ENCODE results near the gene CCNL1.

Gene CCNL1

DNA sequence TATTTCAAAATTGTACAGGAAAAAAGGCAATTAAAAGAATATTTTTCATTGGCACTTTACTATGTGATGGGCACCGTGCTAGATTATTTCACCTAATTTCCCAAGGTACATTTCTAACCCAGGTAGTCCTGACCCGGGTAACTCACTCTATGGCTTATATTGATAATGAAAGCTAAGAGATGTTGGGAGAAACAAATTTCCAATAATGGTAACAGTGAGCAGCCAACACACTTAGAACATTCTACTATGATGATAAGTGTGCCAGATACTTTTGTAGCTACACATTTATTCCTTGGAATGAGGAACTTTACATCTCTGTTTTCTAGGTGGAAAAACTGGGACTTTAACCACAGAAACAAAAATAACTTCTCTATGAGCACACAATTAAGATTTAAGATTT, 7.5 kb downstream of the CCNL1 start:
- in situ Hi-C loops (cut with MboI; ENCODE audit: low pct_unique_long_range_greater_than_20kb, low sequenced_read_pairs, unreplicated experiment), result no loop called here
- no peak for DNase-seq (ENCODE audit: low spot score)
- TF ChIP-seq, protein P1, sequence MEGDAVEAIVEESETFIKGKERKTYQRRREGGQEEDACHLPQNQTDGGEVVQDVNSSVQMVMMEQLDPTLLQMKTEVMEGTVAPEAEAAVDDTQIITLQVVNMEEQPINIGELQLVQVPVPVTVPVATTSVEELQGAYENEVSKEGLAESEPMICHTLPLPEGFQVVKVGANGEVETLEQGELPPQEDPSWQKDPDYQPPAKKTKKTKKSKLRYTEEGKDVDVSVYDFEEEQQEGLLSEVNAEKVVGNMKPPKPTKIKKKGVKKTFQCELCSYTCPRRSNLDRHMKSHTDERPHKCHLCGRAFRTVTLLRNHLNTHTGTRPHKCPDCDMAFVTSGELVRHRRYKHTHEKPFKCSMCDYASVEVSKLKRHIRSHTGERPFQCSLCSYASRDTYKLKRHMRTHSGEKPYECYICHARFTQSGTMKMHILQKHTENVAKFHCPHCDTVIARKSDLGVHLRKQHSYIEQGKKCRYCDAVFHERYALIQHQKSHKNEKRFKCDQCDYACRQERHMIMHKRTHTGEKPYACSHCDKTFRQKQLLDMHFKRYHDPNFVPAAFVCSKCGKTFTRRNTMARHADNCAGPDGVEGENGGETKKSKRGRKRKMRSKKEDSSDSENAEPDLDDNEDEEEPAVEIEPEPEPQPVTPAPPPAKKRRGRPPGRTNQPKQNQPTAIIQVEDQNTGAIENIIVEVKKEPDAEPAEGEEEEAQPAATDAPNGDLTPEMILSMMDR (IDR thresholded peaks at IDR 0.05; ENCODE audit: extremely low read depth, insufficient read depth, missing control alignments), result no peak

DNA sequence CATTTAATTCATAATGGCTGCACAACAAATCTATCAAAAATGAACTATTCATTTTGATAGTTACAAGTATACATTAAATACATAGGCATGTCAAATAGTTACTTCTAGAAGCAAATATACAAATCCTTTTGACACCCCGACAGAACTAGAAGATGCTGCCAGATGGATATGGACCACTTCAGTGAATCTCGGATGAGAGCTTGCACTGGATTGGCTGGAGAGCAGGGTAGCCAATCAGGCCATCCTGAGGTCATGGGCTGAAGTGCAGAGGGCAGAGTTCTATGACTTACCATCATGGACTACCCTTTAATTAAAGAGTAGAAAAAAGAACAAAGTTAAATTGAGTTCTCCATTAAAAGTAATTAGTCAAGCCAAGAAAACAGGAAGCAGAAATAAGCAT, 8.3 kb downstream of the CCNL1 start:
- in situ Hi-C loops (cut with MboI; ENCODE audit: low pct_unique_long_range_greater_than_20kb, low sequenced_read_pairs, unreplicated experiment), result no loop called here
- TF ChIP-seq, protein P1 (IDR thresholded peaks at IDR 0.05; ENCODE audit: extremely low read depth, insufficient read depth, missing control alignments), result no peak
- DNase-seq (ENCODE audit: low spot score), result no peak

DNA sequence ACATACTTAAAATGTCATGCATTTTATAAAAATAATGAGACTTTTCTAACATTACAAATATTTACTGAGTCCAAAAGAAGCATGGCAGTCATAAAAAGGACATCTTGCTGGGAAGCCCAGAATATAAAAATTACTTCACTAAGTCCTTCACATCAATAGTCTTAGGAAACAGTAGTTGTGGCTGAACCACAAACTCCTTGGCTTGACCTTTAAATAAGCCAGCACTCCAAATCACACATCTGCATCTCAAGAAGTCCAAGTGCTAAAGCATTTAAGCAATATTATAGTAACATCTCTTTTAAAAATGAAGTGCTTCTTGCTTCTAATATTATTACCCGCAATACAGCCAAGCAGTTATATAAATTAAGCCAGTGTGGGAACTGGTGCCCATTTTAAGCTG, 8.8 kb downstream of the CCNL1 start:
- TF ChIP-seq, protein P1 (IDR thresholded peaks at IDR 0.05; ENCODE audit: extremely low read depth, insufficient read depth, missing control alignments), result no peak
- in situ Hi-C loops (cut with MboI; ENCODE audit: low pct_unique_long_range_greater_than_20kb, low sequenced_read_pairs, unreplicated experiment), result no loop called here
- no peak for DNase-seq (ENCODE audit: low spot score)

DNA sequence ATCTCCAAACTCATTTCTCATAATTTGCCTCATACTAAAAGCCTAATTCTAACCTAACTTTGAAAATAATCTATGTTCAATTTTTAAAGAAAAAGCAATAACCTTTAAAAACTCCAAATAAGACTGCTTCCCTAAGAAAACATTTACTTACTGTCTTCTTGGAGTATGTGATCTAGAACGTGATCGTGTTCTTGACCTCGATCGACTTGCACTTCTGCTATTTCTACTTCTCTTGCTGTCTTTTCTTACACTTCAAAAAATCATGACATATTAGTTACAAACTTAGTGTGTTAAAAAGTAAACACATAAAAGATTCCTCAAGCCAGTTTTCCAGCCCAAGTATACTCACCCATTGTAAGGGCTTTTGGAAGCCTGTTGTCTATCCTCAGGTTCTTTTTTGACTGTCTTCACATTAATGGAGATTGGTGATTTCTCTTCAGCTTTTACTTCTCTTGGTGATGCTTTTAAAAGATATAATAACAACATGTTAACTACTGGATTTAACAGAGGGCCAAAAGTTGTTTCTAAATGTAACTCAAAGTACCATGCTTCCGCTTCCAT, 10.7 kb downstream of the CCNL1 start:
- DNase-seq (ENCODE audit: low spot score), result no peak
- TF ChIP-seq, protein P1 (IDR thresholded peaks at IDR 0.05; ENCODE audit: extremely low read depth, insufficient read depth, missing control alignments), result no peak
- in situ Hi-C loops (cut with MboI; ENCODE audit: low pct_unique_long_range_greater_than_20kb, low sequenced_read_pairs, unreplicated experiment), result loop anchor here (25.0 kb wide), 1 partner anchor 987 kb away; no protein-coding TSS in a partner anchor

DNA sequence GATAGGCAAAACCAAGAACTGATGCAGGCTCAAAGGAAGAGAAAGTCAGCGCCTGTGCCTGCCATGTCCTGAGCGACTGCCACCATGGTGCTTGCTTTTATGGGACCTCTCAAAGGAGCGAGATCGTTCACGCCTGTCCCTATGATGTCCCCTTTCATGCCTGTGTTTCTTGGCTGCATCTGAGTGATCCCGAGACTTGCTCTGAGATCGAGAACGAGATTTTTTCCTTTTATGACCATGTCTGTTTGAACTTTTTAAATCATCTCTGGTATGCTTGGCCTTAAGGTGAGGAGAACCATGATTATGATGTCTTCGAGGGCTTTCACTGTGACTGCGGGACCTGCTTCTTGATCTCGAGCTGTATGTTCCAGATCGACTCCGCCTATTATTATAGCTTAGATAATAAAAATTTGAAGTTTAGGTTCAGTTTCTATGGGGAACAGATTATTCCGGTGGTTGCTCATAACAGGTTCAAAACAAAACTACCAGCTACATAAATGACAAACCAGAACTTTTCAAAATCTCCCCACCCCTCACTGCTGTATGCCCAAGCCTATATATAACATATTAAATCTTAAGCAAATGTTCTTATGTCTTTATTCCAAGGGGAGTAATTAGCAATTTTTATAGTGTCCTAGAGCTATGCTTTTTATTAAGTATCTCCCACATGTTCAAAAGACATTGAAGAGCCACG, 11.6 kb downstream of the CCNL1 start:
- in situ Hi-C loops (cut with MboI; ENCODE audit: low pct_unique_long_range_greater_than_20kb, low sequenced_read_pairs, unreplicated experiment), result loop anchor here (25.0 kb wide), 1 partner anchor 986 kb away; no protein-coding TSS in a partner anchor
- TF ChIP-seq, protein P1 (IDR thresholded peaks at IDR 0.05; ENCODE audit: extremely low read depth, insufficient read depth, missing control alignments), result no peak
- no peak for DNase-seq (ENCODE audit: low spot score)

DNA sequence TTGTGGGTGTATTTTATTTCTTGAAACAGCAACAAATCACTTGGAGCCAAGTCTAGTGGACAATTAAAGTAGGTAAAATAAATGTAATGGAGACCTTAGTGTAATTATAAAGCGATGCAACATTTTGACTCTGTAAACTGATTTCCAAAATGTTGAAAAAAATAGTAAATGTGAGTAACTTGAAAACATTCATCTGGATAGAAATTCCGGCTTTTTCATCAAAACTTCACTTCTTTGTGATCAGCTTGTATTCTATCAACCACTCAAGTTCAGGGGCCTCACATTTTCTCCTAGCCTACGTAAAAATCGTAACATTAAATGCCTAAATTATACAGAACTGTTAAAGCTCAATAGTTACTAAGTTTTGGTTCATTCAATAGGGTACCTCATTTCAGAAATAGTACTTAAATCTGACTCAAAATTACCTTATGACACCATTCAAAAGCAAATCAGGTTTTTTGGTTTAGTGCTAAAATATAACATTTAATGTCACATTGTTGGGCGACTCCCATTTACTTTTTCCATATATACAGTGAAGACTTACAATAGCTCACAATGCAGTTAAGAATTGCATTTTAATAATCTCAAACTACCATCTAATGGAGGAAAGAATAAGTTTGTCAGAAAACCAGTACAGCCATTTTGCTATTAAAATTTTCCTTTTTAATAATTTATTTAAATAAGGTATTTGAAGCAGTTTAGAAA, 12.7 kb downstream of the CCNL1 start:
- in situ Hi-C loops (cut with MboI; ENCODE audit: low pct_unique_long_range_greater_than_20kb, low sequenced_read_pairs, unreplicated experiment), result loop anchor here (25.0 kb wide), 1 partner anchor 985 kb away; no protein-coding TSS in a partner anchor
- no peak for DNase-seq (ENCODE audit: low spot score)
- TF ChIP-seq, protein P1 (IDR thresholded peaks at IDR 0.05; ENCODE audit: extremely low read depth, insufficient read depth, missing control alignments), result no peak

Data from GM13977 (cell line).